ENCODE measurements around the gene SLC2A13.
A peak's percentile ranks its signal among the peaks of the same experiment; 100 is the strongest.
"Not testable (repeated sequence)": the region's sequence is repeated elsewhere in the genome, so short reads cannot be mapped to it uniquely, and the experiment has no call there.

Gene SLC2A13

DNA sequence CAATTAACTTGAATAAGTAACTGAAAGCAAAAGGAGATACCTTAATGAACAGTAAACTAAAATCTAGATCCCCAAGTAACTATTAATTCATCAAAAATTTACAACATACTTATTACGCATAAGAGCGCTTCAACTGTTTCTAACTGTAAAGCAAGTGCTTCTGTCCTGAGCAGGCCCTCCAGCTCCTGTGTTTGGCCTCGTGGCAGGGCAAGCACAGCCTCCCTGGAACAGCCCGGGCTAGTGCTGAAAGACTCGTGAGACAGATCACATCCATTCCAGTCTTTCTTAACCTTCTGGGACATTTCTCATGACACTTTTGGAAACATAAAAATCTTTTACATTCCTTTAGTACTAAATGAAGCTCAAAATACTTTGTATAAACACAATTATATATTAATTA, 307.5 kb downstream of the SLC2A13 start:
- DNase-seq, result no peak

DNA sequence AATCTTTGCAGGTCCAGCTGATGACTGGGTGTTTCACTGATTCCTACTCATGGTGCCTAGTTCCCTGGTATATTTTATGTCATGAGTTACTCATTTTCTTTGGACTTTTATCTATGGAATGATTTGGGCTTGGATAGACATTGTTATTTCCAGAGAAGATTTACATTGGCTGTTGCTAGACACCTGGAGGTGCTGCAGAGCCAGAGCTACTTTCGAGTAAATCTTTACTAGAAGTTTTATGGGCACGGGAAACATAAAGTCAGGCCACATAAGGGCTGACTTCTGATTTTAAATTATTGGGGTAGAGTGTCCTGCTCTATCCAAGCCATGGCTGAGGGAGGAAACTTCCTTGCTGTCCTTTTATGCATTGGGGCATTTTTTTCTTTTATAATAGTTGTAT, 310.4 kb downstream of the SLC2A13 start:
- DNase-seq, result no peak

DNA sequence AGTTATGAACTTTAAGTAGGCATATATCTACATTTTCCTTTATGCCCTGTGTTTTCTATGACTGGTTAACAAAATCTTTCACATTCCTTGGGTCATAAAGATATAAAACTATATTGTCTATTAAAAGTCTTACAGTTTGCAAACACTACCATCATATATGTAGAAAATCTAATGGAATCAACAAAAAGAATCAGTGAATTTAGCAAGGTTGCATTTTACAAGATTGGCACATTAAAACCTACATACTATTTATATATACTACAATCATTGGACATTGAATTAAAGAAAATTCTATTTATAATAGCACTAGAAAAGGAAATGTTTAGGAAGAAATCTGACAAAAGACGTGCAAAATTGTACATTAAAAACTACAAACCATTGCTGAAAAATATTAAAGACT, 312.9 kb downstream of the SLC2A13 start:
- no peak for DNase-seq

DNA sequence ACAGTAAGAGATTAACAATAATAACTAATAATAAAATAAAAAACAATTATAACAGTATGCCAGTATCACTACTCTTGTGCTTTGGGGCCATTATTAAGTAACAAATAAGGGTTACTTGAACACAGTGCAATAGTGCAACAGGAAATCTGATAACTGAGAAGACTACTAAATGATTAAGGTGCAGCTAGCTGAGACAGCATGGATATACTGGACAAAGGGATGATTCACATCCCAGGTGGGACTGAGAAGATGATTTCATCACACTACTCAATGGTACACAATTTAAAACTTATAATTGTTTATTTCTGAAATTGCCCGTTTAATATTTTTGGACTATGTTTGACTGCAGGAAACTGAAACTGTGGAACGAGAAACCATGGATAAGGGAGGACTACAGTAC, 317.6 kb downstream of the SLC2A13 start:
- DNase-seq, result no peak

DNA sequence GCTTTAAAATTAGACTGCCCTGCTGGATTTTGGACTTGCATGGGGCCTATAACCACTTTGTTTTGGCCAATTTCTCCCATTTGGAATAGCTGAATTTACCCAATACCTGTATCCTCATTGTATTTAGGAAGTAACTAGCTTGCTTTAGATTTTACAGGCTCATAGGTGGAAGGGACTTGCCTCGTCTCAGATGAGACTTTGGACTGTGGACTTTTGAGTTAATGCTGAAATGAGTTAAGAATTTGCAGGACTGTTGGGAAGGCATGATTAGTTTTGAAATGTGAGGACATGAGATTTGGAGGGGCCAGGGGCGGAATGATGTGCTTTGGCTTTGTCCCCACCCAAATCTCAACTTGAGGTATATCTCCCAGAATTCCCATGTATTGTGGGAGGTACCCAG, 320.1 kb downstream of the SLC2A13 start:
- not testable (repeated sequence) for DNase-seq

DNA sequence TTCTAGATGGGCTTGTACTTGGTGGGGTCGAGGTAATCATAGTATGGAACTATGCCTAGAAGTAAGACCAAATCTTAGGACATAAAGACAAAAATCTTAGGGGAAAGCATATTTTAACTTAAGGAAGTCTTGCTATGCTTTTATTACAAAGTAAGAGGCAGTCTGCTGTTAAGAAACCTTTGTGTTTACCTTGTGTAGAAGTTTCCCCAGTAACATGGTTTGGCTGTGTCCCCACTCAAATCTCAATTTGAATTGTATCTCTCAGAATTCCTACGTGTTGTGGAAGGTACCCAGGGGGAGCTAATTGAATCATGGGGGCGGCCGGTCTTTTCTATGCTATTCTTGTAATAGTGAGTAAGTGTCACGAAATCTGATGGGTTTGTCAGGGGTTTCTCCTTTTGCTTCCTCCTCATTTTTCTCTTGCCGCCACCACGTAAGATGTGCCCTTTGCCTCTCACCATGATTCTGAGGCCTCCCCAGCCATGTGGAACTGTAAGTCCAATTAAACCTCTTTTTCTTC, 323.8 kb downstream of the SLC2A13 start:
- no peak for DNase-seq

DNA sequence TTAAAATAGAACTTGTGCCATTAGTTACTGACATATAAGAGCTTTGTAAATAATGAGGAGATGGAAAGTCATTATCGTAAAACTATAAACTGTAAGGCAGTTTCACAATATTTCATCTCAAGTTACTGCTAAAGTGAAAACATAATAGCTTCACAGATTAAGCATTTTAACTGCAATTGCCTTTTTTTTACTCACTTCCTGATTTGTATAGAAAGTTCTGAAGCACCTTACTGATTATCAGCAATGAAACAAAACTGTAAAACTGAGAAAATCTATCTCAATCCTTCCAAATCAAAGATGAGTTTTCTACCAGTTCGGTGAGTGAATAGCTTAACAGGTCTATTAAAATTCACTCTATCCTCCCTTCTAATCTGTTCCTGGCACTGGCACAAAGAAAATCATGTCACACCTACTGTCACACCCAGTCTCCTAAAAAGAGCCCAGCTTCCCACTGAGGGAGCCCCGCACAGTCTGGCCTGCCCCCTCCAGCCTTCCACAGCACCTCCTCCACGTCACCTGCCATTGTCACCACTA, 324.9 kb downstream of the SLC2A13 start:
- DNase-seq, result no peak

DNA sequence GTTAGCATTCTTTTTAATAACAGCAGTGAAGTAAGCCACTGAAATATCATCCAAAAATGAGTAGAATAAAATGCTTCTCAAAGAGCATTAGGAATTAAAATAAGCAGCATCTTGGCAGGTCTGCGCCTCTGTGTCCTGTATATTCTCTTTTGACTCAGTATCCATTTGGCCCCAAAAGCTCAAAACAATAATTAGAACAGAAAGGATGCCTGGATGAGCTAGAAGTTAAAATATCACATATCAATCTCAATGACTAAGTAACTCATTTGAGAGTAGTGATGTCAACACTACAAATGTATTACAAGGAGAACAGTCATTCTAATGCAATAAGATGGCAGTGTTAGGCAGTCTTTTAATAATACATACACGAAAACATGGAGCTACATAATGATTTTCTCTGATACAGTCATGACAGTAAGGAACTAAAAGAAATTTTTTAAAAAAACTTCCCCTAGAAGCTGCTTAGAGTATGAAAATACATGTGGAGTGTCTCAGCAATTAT, 325.4 kb downstream of the SLC2A13 start:
- no peak for DNase-seq

DNA sequence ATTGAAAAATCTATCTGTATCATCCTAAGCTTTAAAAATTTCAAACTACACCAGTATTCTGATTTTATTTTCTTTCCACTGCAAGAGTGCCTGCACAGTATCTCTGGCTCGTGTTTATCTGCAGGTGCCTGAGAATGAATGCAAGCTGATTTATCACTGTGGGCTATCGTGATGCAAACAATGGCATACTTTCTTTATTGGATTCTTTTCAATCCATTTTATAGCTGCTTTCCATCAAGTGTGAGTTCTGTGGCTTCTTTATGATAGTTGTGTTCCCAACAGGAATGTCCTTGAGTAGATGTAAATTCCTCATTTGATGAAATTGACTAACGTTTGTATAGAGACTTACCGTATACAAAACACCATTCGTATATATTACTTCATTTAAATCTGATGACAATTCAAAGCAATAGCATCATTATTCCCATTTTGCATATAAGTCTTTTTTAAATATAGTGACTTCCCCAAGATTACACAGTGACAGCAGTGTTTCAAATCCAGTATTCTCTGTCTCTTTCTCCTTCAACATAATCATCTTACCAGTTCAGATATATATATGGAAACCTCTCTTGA, 326.0 kb downstream of the SLC2A13 start:
- DNase-seq, result no peak

DNA sequence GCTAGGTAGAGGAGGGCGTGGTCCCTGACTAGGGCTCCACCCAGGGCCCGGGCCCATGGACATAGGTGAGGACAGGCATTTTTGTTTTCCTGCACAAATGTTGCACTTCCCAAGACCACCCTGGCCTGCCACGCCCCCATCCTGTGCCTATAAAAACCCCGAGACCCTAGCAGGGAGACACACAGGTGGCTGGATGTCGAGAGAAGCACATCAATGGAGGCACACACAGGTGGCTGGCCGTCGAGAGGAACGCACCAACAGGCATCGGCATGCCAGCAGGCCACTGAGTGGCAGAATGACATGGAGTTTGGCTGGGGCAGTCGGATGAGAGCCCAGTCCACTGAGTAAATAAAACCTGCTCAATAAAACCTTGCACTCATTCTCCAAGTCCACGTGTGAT, 328.4 kb downstream of the SLC2A13 start:
- DNase-seq, result no peak

DNA sequence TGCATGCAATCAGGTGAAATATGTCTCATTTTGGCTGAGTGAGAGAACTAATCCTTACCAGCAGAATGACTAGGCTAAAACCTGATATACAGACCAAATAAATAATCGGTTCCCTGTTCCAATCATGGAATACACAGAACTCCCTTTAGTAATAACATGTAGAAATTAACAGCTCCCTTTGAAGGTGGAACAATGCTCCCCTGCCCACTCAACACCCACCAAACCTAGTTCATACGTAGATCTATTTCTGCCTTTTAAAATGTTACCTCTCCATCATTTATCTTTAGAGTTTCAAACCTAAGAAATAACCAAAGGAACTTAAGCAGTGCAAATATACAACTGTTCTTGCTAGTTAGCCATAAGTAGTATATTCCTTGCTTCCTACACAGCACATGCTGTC, 332.6 kb downstream of the SLC2A13 start:
- no peak for DNase-seq

DNA sequence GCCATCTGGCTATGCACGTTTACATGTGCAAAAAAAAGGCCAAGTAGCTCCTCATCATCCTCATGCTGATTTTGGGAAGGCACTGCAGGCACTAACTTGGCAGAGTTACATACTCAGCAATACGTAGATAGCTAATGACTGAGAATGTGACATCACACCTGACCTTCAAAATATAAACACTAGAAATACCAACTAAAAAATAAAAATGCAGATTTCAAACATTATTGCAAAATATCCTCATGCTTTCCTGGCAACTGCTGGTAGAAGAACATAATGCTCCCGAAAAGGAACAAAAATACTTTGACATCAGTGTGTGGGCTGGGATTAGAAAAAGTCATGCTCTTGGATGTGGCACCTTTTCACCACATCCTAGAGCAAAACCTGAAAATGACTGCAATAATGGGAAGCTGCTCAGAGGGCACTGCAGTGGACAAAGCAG, 333.0 kb downstream of the SLC2A13 start:
- no peak for DNase-seq

DNA sequence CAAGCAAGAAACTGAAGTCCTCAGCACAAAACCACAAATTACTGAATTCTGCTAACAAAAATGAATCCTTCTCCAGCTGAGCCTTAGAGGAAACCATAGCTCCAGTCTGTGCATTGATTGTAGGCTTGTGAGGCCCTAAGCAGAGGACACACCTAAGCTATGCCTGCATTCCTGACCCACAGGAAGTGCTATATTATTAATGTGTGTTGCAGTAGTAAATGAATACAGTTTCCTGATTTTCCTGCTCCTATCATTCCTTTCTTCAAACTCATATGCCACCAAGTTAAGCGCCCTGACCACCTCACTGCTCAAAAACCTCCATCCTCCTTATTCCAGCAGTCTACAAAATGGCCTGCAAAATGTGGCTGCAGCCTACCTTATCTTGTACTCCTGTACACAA, 334.4 kb downstream of the SLC2A13 start:
- no peak for DNase-seq

DNA sequence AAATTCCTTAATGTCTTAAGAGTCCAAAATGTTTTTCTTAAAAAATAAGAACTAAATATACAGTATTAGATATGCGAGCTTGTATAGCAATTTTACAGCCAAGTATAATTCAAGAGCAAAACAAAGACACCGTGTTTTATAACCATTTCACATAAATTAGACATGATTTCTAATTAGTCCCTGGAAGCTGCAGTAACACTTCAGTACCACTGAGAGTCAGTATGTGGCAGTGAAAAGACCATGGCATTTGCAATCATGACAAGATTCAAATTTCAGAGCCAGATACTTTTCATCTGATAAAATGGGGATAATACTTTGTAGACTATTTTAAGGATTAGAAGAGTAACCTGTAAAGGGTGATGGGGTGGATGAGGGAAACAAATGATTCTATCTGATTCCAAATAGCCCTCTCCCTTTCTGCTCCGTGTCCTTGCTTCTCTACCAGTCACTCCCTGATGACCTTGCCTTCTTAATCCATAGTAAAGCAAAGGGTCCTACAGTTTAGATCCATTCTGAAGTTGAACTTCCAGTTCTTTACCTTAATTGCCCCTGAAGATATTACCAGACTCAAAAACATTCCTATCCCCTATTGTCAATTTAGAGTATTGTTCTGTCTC, 340.8 kb downstream of the SLC2A13 start:
- DNase-seq, result no peak

DNA sequence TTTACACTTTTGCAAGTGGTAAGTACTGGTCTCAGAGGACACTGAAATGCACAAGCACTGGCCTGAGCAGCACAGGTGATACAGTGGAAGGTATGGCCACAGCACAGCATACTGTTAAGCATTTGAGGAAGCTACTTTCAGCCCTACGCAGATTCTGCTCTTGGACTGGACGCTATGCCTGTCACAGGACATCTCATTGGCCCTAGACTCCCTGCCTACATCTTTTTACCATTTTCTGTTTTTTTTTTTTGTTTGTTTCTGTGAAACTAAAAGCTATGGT, 342.1 kb downstream of the SLC2A13 start:
- no peak for DNase-seq

DNA sequence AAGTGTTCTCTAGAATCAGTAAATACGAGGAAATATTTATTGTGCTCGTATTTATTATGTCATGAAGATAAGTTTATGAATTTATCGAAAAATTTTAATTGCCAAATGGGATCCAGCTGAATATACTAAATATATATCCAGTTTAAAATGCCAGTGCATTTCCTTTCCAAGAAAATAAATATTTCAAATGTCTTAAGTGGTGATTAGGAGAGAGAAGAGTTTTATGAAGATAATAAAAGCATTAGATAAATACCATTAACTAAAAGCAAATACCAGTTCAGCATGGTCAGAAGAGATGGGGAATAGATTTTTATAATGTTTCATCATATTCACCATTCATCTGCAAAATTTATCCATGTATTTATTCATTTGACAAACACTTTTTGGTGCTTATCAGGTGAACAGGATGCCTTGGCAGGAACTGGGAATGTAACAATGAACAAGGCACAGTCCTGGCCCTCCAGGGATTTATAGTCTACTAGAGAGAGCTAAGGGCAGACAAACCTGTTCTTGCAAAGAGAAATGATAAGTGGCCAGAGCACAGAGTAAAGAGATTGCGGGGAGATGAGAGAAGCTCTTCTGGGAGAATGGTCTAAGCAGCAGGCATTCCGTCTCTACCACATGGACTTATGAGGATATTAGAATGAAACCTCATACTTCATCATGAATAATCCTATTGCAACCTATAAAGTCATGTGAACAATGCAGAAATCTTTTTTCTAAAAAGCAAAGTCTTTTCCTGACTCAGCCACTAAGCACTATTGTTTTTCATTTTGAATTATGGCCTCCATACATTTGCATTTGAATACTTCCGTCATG, 342.6 kb downstream of the SLC2A13 start:
- DNase-seq, result no peak

DNA sequence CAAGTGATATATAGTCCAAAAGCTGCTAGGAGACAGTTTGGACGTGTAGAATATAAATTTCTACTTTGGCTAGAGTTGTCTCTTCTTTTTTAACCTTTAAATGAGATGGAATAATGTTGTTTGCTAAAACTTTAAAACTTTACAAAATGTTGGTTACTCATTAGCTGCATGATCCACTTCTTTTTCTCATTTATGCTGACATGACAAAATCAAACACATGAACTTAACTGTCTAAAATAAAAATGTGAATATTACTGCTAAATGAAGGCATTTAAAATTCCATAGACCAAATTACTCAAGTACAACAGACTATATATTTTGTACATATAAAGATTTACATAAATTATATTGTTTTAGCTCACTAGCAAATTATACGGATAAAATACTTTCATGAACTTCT, 350.4 kb downstream of the SLC2A13 start:
- no peak for DNase-seq

DNA sequence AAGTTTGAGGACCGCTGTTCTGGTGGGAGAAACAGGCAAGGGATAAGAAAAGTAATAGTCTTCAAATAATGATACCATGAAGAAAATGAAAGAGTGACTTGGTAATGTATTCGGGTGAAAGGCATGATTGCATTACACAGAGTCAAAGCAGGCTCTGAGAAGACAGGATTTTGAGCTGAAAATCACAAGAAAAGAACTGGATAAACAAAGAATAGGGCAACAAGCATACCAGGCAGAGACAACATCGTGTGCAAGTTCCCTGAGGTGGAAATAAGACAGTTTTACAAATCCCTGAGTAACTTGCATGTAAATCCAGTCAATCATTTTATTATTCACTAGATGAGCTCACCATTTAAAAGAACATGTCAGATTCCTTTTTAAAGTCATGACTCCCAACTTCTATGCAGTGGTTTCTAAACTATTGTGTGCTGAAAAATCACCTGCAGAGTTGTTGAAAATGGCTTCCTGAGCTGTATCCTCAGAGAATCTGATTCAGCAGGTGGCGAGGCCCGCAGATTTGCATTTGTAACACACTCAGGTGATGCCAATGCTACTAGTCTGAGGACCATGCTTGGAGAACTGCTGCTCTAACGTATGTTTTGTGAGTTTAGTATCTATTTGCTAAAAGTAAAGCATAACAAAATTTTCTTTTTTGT, 353.3 kb downstream of the SLC2A13 start:
- DNase-seq, result no peak

DNA sequence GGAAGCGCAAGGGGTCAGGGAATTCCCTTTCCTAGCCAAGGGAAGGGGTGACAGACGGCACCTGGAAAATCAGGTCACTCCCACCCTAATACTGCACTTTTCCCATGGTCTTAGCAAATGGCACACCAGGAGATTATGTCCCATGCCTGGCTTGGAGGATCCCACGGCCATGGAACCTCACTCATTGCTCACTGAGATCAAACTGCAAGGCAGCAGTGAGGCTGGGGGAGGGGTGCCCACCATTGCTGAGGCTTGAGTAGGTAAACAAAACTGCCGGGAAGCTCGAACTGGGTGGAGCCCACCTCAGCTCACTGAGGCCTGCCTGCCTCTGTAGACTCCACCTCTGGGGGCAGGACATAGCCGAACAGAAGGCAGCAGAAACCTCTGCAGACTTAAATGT, 359.7 kb downstream of the SLC2A13 start:
- DNase-seq, result not testable (repeated sequence)

DNA sequence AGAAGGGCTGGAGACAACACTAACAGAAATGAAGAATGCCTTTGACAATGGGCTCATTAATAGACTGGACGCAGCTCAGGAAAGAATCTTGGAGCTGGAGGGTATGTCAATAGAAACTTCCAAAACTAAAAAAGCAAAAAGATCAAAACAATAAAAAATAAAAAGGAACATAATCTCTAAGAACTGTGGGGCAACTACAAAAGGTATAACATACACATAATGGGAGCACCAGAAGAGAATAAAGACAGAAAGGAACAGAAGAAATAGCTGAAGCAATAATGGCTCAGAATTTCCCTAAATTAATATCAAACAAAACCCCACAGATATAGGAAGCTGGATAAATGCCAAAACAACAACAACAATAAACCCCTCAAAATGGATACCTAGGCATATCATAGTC, 362.2 kb downstream of the SLC2A13 start:
- DNase-seq, result no peak

DNA sequence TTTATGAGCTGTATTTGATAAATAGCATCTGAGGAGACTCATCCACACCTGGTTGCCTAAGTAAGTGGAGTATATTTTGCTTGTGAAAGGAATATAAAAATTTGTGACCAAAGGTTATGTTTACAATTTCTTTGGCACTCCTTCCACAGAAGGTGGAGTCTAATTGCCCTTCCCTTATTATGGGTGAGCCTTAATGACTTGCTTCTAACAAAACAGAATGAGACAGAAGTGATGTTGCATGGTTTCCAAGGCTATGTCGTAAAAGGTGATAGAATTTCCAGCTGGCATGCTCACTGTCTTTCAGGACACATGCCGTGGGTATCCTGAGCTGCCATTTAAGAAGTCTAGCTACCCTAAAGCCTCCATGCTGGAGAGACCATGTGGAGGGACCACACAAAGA, 369.5 kb downstream of the SLC2A13 start:
- DNase-seq, result no peak

DNA sequence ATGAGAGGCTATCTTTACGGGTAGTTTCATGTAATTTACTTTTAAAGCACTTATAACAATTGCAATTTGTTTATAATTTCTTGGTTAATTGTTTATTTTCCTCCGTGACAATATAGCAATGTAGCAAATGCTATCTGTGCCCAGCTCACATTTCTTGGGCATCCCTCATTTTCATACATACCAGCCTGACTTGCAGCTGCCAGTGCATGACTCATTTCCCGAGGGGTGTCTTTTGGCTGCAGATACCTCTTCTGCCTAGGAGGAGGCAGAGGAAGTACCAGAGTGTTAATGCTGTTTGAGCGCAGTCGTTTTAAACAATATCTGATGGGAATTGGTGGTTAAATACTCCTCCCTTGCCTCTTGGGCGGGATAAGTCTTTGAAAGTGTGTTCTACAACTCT, 382.1 kb downstream of the SLC2A13 start:
- peak; percentile 70 for DNase-seq

DNA sequence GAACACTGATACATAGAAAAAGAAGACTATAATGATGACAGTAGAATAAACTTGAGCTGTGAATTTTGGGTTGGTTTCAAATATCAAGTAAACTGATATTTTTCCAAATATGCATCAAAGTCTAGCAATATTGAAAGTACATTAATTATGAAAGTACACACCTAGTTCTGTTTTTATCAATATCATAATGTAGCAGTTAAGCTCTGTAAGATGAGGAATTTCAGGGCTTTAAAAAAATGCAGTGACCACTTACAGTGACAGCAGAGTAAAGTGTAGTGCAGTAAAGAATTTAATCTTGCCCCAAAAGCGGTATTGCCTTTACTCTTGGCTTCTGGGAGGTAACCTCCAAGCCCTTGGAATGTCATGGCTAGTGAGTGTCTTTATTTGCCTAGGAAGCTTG, 383.4 kb downstream of the SLC2A13 start:
- no peak for DNase-seq

All from right hindlimb (tissue), 1 donor.